CD4-positive, alpha-beta T cell treated with Interleukin-6 for 4 hours (primary cell): ENCODE results near the gene PHLPP1.

Experiments used
- DNase-seq: peaks from one replicate; pipeline ENCODE4 v3.0.0-alpha.2; 2020; ENCODE audit warnings: mixed read lengths

The PHLPP1 gene

DNA sequence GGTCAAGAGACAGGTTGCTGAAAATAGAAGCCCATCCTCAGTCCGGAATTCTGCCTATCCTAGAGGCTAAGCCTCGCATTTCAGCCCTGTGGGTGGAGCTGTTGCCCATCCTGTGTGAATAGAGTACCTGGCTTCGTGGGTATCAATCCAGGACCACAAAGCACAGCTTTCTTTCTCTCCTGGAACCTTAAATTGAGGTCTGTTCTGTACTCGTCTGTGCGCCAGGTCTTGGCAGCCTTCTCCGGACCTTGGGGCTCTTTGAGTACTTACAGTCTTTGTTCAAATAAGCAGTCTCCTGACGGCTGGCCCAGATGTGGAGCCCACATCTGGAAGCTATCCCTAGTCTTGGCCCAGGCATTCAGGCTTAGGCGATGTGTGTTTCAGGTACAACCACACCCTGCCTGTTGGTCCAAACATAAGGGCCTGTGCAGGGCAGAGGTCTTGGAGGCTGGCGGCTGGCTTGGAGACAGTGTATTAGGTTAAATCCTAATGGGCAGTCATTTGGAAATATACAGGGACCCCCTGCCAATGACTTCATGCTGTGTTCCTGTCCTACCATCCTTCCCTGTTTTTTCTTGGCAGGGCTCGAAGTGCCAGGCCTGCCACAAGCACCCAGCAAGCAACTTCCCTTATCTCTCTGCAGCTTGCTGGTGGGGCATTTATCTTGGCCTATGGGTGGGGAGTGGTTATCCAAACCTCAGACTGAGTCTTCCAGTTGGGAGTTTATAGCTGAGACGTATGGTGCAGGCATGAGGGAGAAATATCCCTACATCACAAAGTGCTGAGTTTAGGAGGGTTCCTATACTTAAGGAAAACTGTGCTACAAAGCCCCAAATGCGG lies 310.1 kb downstream of the PHLPP1 start:
- peak; percentile 6 for DNase-seq

DNA sequence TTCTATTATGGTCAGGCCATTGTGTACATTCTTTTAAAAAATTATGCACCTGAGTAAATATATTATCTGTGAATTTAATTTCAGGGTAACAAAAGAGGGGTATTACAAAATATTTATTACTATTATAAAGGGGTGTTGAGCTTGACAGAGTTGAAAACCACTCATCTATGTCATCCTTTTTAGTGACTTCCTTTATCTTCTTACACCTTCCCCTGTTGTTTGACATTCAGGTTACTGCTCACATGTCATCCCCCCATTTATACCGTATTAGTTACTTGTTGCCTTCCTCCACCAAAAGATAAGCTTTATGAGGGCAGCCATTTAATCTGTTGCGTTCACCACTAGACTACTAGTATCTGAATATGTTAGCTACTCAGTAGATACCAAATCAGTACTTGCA lies 313.0 kb downstream of the PHLPP1 start:
- DNase-seq, result no peak
